Measurements from ENCODE around the gene OCIAD2.
"Not testable (repeated sequence)": the region's sequence is repeated elsewhere in the genome, so short reads cannot be mapped to it uniquely, and the experiment has no call there.

Gene OCIAD2

DNA sequence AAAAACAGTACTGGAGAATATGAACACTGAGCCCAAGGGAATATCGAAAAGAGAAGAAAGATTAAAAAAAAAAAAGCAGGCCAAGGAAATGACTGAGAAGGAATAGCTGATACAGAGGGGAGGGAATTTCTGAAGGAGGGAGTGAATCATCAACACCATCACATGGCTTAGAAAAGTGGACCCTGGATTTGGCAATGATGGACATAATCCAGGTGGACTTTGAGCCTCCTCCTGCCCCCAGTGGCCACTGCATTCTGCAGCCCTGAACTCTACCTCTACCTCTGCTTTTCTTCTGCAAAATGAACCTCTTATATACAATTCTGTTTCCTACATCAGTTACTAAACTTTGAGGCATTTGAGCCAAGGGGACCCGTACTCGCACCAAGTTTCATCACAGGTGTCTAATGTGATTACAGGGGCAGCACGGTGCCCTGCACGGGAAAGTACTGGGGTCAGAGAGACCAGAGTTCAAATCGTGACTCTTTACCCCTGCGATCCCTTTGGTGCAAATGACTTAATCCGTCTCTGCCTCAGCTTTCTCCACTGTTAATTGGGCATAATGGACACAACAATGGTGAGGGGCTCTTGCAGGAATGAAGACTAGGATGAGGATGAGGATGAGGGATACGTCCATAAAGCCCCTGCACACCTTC is 1.1 kb downstream of the OCIAD2 start:
- DNase-seq: no peak

DNA sequence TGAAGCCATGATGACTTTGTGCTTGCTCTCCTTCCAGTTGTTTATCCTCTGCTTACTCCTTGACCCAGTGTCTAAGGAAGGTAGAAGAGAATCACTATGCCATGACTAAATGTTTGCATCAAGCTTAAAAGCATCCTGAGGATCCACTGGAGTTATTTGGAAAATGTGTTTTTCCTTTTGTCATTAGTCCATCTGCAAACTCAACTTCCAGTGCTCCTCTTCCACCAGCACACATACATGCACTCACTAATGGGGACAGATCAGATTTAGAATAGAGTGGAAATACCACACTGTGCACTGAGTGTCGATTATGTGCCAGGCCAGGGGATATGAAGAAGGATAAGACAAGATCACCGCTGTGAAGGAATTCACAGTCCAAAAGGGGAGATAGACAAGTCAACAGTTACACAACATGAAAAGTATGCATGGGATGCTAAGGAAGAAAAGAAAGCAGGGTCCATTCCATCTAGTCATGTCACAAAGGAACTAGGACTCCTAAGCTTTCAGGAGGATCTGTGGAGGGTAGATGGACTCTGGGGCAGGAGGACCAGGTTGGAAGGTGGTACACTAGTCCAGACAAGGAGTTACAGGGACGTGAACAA is 1.9 kb downstream of the OCIAD2 start:
- DNase-seq: no peak

DNA sequence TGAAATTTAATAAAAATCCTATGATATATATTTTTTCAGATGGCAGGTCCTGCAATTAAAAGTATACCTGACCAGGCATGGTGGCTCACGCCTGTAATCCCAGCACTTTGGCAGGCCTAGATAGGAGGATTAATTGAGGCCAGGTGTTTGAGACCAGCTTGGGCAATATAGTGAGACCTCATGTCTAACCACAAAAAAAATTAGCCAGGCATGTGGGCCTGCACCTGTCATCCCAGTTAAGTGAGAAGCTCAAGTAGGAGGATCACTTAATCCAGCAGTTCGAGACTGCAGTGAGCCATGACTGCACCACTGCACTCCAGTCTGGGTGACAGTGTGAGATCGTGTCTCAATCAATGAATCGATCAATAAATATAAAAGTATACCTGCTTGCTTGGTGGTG is 2.5 kb downstream of the OCIAD2 start:
- DNase-seq: no peak

DNA sequence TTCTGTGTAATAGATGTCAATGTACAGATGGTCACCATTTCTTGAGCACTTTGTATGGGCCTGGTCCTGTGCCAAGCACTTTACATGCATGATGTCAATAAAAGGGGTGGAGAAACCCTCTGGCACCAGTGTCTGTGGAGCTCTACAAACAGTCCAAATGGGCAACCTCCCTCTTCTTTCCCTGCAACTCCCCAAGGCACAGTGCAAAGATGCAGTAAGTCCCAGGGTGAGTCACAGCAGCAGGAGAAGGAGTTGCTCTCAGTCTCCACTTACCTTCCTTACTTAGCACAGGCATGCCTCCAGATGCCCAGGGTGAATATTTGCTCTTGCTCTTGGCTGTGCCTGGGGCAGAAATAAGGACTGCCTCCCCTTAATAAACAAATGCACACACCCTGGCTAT is 4.3 kb downstream of the OCIAD2 start:
- DNase-seq: no peak

DNA sequence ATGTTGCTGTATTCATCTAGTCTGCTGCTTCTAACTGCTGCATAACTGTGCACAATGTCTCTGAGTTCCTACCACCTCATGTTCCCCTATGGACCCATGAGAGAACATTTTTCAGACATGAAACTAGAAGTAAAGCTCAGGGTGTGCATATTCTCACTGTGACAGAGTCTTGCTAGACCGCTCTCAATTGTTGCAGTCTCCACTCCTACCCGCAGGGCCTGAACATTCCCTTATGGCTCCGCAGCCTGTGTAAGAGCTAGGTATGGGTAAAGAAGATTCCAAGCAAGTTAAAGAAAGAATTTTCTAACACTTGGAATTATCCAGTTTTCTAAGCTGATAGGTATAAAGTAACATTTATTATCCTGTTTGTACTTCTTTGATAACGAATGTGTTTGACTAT is 5.4 kb downstream of the OCIAD2 start:
- no peak for DNase-seq

DNA sequence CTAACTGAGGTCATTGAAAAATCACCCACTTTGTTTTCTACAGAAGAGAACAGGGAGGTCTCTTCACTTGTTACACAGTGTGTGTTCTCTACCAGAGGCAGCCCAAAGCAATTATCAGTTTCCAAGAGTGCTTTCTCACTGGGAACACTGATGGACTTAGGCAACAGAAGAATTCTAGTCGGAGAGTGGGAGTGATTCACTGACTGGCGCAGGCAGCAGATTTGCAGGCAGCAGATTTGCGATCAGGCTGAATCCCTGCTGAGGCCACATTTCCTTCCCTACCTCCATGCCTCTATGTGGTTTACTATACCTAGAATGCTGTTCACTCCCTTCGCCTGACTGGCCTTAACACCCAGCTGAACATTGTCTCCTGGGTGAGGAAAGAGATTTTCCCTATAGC is 6.6 kb downstream of the OCIAD2 start:
- no peak for DNase-seq

DNA sequence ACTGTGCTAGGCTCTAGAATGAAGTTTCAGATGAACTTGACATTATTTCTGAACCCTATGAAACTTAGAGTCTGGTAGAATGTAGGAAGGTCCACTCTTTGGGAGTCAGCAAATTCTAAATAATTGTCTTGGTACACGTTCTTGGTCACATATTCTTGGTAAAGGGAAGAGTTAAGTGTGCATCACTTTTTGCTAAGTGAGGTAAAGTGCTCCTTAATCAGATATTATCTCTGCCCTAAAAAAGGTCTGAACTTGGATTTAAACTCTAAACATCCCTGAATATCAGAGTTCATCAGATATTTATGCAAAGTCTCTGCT is 7.2 kb downstream of the OCIAD2 start:
- DNase-seq: no peak

DNA sequence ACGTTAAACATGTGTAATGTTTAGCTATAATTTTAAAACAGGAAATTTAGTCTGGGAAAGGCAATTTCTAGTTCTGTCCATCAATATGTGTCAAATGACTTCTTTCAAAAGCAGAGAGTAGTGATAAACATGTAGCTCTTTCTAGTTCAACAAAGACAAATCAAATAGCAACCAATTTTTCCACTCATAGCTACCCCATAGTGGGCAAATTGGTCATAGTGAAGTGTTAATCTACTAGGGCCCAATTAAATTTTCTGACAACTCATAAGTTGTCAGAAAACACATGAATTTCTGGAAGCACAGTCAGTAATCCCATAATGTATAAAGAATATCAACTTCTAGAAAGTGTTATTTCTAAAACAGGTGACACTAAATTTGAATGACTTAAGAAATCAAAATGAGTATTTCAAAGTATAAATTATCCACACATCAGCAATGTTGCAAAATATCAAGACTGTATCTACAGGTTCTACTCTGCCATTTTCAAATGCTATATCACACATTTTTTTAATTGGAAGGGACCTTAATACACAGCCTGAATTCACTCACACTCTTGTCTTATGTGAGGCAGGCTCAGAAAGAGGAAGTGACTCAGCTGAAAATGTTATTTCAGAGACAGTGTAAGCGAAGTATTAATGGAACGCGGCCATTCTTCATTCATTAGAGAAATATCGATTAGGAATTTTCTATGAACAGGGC is 7.7 kb downstream of the OCIAD2 start:
- DNase-seq: no peak

DNA sequence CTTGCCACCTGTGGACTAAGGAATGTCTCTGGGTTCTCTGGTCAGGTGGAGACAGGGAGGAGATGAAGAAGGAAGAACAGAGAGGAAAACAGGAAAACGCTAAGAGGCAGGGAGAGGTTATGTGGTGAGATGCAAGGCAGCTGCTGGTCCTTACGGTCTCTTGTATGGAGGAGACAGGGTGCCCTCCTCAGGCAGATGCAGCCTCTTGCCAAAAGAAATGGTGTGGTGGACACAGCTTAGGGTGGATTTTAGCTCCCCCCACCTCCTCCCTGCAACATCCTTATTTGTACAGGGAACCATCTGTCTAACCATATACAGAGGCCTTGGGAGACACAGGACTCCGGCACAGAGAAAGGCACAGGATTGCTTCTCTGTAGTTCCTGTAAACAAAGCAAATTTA is 9.7 kb downstream of the OCIAD2 start:
- no peak for DNase-seq

DNA sequence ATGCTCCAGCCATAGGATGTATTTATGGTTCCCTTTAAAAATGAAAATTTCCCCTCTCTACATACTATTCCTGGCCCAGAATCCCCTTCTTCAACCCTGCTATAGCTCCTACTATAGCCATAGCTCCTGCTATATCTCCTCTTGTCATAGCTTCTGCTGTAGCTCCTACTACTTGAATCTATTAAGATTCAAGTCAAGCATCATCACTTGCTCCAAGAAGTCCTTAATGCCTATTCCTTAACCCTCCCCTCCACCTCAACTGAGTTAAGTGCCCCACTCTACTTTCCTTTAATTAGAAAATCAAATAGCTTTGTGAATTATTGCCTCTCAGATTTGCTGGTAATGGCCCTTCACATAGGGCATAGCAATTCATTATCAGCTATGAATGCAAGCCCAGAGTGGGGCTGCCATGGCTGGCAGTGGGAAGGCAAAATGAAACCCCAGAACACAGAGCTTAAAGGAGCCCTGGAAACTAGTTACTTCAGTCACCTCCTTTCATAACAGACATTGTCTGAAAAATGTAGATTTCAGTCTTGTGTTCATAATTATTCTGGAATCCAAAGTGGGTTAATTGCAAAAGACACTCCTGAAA is 15.4 kb downstream of the OCIAD2 start:
- no peak for DNase-seq

DNA sequence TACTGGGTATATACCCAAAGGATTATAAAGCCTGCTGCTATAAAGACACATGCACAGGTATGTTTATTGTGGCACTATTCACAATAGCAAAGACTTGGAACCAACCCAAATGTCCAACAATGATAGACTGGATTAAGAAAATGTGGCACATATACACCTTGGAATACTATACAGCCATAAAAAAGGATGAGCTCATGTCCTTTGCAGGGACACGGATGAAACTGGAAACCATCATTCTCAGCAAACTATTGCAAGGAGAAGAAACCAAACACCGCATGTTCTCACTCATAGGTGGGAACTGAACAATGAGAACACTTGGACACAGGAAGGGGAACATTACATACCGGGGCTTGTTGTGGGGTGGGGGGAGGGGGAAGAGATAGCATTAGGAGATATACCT is 16.8 kb downstream of the OCIAD2 start:
- DNase-seq: not testable (repeated sequence)

DNA sequence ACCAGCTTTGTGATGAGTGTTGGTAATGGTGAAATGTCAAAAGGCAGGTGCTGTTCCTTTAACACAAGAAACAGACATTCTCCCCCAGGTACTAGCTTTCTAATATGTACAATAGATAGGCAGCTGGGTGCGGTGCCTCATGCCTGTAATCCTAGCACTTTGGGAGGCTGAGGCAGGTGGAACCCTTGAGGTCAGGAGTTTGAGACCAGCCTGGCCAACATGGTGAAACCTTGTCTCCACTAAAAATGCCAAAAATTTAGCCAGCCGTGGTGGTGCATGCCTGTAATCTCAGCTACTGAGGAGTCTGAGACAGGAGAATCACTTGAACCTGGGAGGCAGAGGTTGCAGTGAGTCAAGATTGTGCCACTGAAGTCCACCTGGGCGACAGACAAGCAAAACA is 24.9 kb downstream of the OCIAD2 start:
- not testable (repeated sequence) for DNase-seq

DNA sequence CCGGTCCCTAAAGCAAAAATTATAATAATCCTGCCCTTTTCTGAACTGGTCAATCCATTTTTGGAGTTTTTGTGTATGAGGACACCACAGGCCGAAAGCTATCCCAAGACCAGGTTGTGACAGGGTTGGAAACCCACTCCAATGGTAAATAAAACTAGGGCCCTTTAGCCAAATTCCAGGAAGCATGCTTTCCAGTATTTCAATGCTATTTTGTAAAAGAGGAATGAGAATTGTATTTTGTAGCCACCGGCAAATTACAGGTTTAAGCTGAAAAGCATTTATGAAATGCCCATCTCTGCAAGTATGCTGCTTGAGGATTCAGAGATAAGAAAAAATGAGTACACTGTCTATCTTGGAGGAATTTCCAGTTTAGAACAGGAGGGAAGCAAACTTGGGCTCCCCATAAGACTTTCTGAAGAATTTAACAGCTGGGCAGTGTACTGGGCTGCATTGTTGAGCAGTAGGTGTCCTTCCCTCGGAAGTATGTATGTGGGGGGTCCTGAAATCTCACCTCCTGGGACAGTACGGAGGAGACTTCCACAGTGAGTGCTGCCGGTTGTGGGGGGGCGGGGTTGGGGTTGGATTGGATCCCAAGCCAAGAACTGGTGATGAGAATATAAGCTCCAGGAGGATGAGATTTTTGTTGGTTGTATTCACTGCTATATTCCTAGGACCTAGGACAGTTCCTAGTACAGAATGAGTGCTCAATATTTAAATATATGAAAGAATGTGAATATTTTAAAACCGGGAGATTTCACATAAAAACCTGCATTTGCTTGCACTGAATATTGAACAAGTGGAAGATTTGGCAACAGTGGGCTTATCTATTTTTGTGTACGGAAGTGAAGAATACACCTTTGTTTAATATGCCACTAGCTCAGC is 26.8 kb downstream of the OCIAD2 start:
- no peak for DNase-seq

DNA sequence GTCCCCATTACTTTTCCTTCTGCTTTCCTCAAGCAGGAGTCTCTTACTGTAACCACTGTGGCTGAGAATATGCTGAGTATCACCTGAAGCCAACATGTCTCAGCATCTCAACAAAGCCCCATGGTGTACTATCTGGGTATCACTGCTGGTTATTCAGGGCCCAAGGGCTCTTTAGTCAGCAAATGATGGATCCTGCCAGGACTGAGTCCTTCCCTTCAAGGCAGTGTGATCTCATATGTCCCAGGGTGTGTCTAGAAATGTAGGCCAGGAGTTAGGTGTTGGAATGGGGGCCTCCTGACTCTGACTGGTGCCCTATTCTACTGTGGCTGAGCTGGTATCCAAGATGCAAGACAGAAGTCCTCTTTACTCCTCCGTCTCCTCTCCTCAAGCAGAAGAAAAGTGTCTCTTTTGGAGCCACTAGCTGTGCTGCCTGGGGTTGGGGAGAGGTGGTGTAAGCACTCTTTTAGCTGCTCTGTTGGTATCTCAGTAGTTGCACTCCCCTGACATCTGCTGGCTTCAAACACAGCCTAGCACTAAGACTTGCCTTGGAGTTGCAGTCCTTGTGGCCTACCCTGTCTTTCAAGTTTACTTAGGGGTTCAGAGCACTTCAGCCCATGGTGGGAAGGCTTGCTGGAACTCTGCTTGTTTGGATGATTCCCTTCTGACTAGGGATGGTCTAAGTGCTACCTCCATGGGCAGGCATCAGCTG is 28.6 kb downstream of the OCIAD2 start:
- no peak for DNase-seq

DNA sequence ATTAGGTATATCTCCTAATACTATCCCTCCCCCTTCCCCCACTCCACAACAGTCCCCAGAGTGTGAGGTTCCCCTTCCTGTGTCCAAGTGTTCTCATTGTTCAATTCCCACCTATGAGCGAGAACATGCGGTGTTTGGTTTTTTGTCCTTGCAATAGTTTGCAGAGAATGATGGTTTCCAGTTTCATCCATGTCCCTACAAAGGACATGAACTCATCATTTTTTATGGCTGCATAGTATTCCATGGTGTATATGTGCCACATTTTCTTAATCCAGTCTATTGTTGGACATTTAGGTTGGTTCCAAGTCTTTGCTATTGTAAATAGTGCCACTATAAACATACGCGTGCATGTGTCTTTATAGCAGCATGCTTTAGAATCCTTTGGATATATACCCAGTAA is 41.9 kb downstream of the OCIAD2 start:
- DNase-seq: not testable (repeated sequence)

DNA sequence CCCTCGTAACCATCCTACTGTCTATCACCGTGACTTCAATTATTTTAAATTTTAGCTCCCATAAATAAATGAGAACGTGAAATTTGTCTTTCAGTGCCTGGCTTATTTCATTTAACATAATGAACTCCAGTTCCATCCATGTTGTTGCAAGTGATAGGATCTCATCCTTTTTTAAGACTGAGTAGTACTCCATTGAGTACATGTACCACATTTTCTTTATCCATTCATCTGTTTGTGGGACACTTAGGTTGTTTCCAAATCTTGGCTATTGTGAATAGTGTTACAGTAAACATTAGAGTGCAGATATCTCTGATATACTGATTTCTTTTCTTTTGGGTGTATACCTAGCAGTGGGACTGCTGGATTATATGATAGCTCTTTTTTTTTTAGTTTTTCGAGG is 42.8 kb downstream of the OCIAD2 start:
- DNase-seq: no peak

DNA sequence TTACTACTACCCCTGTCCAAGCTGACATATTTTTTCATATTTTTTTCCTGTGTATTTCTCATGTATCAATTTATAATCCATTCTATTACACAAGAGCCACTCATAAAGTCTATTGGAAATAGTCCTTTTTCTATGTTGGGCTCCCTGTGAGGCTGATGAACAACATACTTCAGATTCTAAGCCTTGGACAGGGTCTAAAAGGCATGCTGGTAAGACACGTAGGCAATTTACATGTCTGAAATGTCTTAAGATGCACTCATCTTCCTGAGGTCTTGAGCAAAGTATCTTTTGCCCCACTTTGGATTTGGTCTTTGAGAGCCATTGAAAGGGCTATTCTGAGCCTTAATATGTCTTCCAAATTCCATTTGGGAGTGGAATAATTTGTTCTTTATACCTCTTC is 43.9 kb downstream of the OCIAD2 start:
- no peak for DNase-seq

DNA sequence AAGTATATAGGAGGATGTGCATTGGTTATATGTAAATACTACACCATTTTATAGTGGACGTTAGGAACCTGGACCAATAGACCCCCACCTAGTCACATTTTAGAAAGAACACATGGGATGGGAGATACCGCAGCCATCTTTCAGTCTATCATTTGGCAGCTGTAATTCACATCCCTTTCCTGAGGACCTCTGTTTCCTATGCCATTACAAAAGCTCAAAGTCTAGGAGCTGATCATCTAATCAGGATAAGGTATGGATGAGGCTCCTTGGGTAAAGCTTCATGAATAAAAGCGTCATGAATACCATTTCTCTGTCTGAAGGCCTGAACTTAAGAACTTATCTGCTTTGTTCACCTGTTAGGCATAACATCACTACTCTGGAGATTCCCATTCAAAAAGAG is 44.5 kb downstream of the OCIAD2 start:
- DNase-seq: no peak

DNA sequence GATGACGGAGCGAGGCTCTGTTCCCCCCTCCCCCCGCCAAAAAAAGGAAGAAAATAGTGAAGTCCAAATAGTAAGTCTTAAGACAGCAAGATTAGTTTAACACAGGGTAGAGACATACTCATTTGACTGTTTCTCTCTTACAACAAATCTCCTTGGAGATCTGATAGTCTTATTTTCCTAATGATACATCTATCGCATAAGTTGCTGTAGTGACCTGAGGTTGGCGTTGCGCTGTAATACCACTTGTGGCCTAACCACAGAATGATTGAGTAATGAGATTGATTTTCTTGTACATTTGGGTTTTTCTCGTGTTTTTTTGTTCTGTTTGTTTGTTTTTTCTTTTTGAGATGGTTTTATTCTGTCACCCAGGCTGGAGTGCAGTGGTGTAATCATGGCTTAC is 48.4 kb downstream of the OCIAD2 start:
- no peak for DNase-seq

DNA sequence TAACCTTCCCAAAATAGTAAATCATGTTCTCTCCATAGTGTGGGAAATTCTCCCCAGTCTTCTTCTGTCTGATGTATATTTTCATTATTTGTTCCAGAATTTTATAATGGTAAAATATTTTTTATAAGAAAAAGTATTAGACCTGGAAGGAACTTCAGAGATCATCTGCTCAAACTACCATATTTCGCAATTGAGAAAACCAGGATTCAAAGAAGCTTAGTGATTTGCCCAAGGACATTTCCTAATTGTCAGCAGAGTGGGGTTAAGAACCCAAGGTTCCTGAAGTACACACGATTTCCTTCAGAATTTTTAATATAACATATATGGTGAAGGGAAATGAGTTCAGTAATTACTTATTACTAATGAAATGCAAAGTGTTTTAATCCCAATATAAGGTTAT is 51.6 kb downstream of the OCIAD2 start:
- no peak for DNase-seq

DNA sequence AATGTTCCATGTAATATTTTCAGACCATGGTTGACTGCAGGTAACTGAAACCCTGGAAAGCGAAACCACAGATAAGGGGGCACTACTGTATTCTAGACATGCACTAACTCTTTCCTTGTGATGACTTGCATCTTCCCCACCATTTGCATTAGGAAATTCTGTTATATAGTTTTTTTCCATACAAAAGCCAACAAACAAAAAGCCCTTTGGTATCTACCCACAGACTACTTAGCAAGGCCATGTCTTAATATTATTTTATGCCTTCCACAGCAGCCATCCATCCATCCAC is 52.2 kb downstream of the OCIAD2 start:
- no peak for DNase-seq

DNA sequence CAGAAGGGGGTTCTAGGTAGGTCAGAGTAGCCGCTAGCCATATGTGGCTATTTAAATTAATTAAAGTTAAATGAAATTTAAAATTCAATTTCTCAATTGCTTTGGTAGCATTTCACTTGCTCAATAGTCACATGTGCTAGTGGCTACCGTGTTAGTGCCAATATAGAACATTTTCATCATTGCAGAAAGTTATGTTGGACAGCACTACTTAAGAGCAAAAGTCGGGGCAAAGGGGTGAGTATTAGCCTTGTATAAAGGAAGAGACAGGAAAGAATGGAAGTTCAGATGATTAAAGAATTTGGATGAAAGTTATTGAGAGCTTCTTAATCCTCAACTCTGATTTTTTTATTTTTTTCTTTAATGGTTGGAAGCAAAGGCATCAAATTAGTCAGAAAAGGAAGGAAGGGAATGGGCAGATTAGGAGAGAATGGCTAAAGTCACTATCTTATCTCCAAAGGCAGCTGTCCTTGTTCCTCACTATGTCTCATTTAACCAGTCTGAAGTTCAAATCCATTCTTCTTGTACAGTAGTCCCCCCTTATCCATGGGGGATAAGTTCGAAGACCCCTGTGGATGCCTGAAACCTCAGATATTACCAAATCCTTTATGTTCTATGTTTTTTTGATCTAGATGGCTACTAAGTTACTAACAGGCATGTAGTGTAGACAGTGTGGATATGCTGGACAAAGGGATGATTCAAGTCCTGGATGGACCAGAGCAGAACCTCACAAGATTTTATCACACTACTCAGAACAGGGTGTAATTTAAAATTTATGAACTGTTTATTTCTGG is 52.8 kb downstream of the OCIAD2 start:
- DNase-seq: no peak

Measured in right hindlimb (tissue), 1 donor.